ENCODE measurements around the gene OAT. TPM values are rescaled to one million over a fixed set of nuclear protein-coding genes. Genes with fewer than 3 reads are reported as not detected.

Gene OAT
- 94.3 and 138 TPM in 2 replicates for total RNA-seq (2014; rRNA removed; shearing (Covaris generic))

- DNase-seq (ENCODE audit: low read depth) = peak; percentile 94
These were observed at the start of gene OAT for GRCh38 chr10:124418726-124419501. Gene OAT, minus strand, starts transcription at chr10:124418923. Its CDS starts 6,752 bp downstream, at chr10:124412171.

- no peak for DNase-seq (ENCODE audit: low read depth)
These were observed 48.4 kb upstream of the OAT start for GRCh38 chr10:124467165-124467564.

GRCh38 chr10:124465777-124466488 lies 47.2 kb upstream of the OAT start:
- no peak for DNase-seq (ENCODE audit: low read depth)

- no peak for DNase-seq (ENCODE audit: low read depth)
These were observed 46.5 kb upstream of the OAT start for GRCh38 chr10:124465003-124465776.

- DNase-seq (ENCODE audit: low read depth) = no peak
These were observed 45.6 kb upstream of the OAT start for GRCh38 chr10:124464028-124464965.

DNA sequence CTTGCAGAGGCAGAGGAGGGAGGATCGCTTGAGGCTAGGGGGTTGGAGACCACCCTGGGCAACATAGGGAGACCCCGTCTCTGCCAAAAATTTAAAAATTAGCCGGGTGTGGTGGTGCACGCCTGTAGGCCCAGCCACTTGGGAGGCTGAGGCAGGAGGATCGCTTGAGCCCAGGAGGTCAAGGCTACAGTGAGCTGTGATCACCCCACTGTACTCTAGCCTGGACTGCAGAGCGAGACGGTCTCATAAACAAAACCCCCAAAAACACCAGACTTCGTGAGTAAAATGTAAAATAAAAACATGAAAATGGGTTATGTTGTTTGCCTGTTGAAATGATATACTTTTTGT lies 43.6 kb upstream of the OAT start:
- DNase-seq (ENCODE audit: low read depth) = no peak

- peak; percentile 78 for DNase-seq (ENCODE audit: low read depth)
These were observed 43.1 kb upstream of the OAT start, which contains the start of gene LHPP for GRCh38 chr10:124461642-124462347. Gene LHPP, plus strand, starts transcription at chr10:124461823. Its CDS starts 40 bp downstream, at chr10:124461863.

- DNase-seq (ENCODE audit: low read depth) = no peak
These were observed 41.4 kb upstream of the OAT start for GRCh38 chr10:124460144-124460543.

GRCh38 chr10:124459395-124459794 lies 40.7 kb upstream of the OAT start:
- DNase-seq (ENCODE audit: low read depth) = no peak

- no peak for DNase-seq (ENCODE audit: low read depth)
These were observed 40.2 kb upstream of the OAT start for GRCh38 chr10:124458889-124459288.

GRCh38 chr10:124458473-124458872 lies 39.8 kb upstream of the OAT start:
- DNase-seq (ENCODE audit: low read depth) = no peak

DNA sequence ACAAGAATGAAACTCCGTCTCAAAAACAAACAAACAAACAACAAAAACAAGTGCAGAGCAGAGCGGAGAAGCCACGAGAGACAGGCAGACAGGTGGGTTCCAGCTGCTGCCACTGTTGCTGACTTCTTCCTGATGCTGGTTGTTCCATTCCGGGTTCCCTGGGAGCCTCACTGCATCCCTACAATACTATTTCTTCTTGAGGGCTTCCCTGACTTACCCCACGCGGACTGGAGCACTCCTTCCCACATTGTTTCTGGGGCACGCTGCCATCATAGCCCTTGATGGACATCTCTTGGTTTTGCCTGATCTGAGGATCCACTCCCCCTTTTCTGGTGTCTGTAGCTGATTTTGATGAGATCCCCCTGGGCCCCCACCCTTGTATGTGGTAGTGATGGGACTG lies 36.7 kb upstream of the OAT start:
- DNase-seq (ENCODE audit: low read depth) = no peak

DNA sequence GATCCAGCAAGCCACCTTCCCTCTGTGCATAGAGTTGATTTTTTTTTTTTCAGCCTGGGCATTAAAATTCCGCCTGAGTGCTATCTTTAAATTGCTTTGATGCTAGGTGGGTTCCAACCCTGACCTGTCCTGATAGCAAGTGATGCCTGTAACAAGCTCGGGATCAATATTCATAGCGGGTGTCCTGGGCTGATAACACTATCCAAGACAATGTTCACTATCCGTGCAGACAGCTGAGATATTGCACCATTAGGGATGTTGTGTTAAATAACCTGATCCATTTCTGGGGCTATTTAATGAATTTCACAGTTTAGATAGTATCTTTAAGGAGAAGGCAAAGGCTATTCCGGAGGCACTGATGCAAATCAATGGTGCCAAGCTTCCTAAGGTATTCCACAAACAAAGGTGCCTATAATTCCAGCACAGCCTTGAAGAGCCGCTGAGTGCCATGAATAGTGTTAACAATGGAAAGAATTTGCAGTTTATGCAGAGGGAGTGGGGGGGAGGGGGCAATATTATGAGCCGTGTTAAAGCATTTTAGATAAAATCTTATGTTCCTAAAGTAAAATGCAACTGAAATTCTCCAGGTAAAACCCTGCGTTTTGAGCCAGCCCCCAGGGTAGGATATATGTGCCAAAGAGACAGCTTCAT lies 35.4 kb upstream of the OAT start:
- DNase-seq (ENCODE audit: low read depth) = no peak

GRCh38 chr10:124451276-124451675 lies 32.6 kb upstream of the OAT start:
- DNase-seq (ENCODE audit: low read depth) = no peak

- no peak for DNase-seq (ENCODE audit: low read depth)
These were observed 32.0 kb upstream of the OAT start for GRCh38 chr10:124450783-124451057.

- DNase-seq (ENCODE audit: low read depth) = peak; percentile 33
These were observed 31.5 kb upstream of the OAT start, which contains the start of gene NKX1-2 for GRCh38 chr10:124450012-124450782. Gene NKX1-2, minus strand, starts transcription at chr10:124450035. Its CDS starts 92 bp downstream, at chr10:124449943.

GRCh38 chr10:124449170-124450011 lies 30.7 kb upstream of the OAT start:
- DNase-seq (ENCODE audit: low read depth) = no peak

GRCh38 chr10:124448696-124449169 lies 30.0 kb upstream of the OAT start:
- DNase-seq (ENCODE audit: low read depth) = no peak
